Panc1 (cell line): ENCODE measurements around the gene VWC2L. TPM values are rescaled to one million over a fixed set of nuclear protein-coding genes. Genes with fewer than 3 reads are reported as not detected.

ENCODE experiments used
- ATAC-seq: fragments of 200-7000 bp; cut with Tn5 transposase; 2 replicates; pipeline ENCODE4 v1.9.1; 2020; ENCODE audit warnings: mild to moderate bottlenecking, moderate library complexity
- BruUV-seq: library from RNA; stranded (reverse); fragments of 400-500 nt; replicated peaks from 2 replicates; lab custom pipeline; 2021; lab: Mats Ljungman, UMichigan
- CTCF ChIA-PET: fragments of 300-600 bp; sonication (Branson Sonifier 250); formaldehyde crosslinking; loops from one replicate; lab custom pipeline; 2022; ENCODE audit warnings: antibody characterized with exemption; lab: Charles Lee
- POLR2A ChIA-PET: fragments of 300-600 bp; sonication (Branson Sonifier 250); formaldehyde crosslinking; loops from one replicate; lab custom pipeline; 2022; ENCODE audit warnings: antibody characterized with exemption; lab: Charles Lee
- DNase-seq: peaks from one replicate; pipeline ENCODE4 v3.0.0-alpha.2; 2010; ENCODE audit warnings: low read depth, low spot score
- H3K27ac ChIP-seq: 2 replicates; pipeline ENCODE4 v1.5.1; 2011; ENCODE audit warnings: mild to moderate bottlenecking, low read length, inconsistent platforms
- H3K27me3 ChIP-seq: fragments of 200-500 bp; sonication (Bioruptor generic); 2 replicates; pipeline ENCODE4 v1.6.0; 2014; ENCODE audit warnings: low read length, inconsistent platforms; ENCODE audit not compliant: control insufficient read depth, insufficient read depth
- H3K36me3 ChIP-seq: fragments of 200-500 bp; sonication (Bioruptor generic); 2 replicates; pipeline ENCODE4 v1.5.1; 2014; ENCODE audit warnings: inconsistent platforms, mild to moderate bottlenecking, low read length, moderate library complexity; ENCODE audit not compliant: control insufficient read depth, insufficient read depth
- H3K4me1 ChIP-seq: 2 replicates; pipeline ENCODE4 v1.5.1; 2011; ENCODE audit warnings: inconsistent platforms, mild to moderate bottlenecking, low read length, moderate library complexity; ENCODE audit not compliant: control insufficient read depth, insufficient read depth
- H3K4me3 ChIP-seq, 2 experiments: 2 replicates each; pipeline ENCODE4 v1.5.1; 2011 to 2012; ENCODE audit warnings: low read depth in 2 of 2, low read length in 2 of 2, mild to moderate bottlenecking in 2 of 2, inconsistent platforms in 1 of 2, moderate library complexity in 1 of 2
- H3K9me3 ChIP-seq: fragments of 200-500 bp; sonication (Bioruptor generic); 2 replicates; pipeline ENCODE4 v1.5.1; 2014; ENCODE audit warnings: low read depth, mild to moderate bottlenecking, inconsistent platforms, low read length, moderate library complexity; ENCODE audit not compliant: control insufficient read depth, insufficient read depth
- CTCF ChIP-seq: fragments of 450-650 bp; IDR thresholded peaks from 2 replicates; pipeline ENCODE4 v1.5.1; 2017; ENCODE audit warnings: mild to moderate bottlenecking
- POLR2AphosphoS5 ChIP-seq: IDR thresholded peaks from 2 replicates; pipeline ENCODE4 v1.6.1; 2012; ENCODE audit warnings: mild to moderate bottlenecking, low read depth, low read length, moderate library complexity
- REST ChIP-seq, 2 experiments: IDR thresholded peaks; 2 replicates each; pipeline ENCODE4 v1.6.1; 2011 to 2012; ENCODE audit warnings: low read depth in 2 of 2, control low read depth in 1 of 2, low read length in 1 of 2, mild to moderate bottlenecking in 1 of 2, moderate library complexity in 1 of 2; ENCODE audit not compliant: insufficient read depth in 1 of 2
- SIN3A ChIP-seq: IDR thresholded peaks from 2 replicates; pipeline ENCODE4 v1.6.1; 2012; ENCODE audit warnings: low read depth, mild to moderate bottlenecking, low read length, moderate library complexity, borderline replicate concordance; ENCODE audit not compliant: insufficient read depth
- TCF7L2 ChIP-seq: IDR thresholded peaks from 2 replicates; pipeline ENCODE4 v1.6.1; 2011; ENCODE audit warnings: mild to moderate bottlenecking, low read depth, low read length, inconsistent platforms
- in situ Hi-C: cut with HindIII; loops from 2 replicates; pipeline ENCODE4 v1.10.0; 2016; ENCODE audit warnings: low sequenced_read_pairs, low pct_unique_long_range_greater_than_20kb
- intact Hi-C: fragments of 100-400 bp; cut with micrococcal nuclease; formaldehyde crosslinking; loops from one replicate; pipeline ENCODE4 v1.10.0; 2022; ENCODE audit not compliant: unreplicated experiment
- total RNA-seq: library from RNA; stranded (reverse); gene quantifications from one replicate; pipeline ENCODE4 v1.2.1, GENCODE V29; 2021; ENCODE audit not compliant: unreplicated experiment

Gene VWC2L
- total RNA-seq, 1 experiment from 2014 or later: not detected

GRCh38 chr2:214549946-214550345 is 139.1 kb downstream of the VWC2L start:
- Histone ChIP-seq H3K4me1 (no peaks in the 10 kb centered on the region), H3K27me3 (no peaks in the 10 kb centered on the region), H3K4me3 (no peak overlapping the region), H3K36me3 (no peaks in the 10 kb centered on the region), H3K27ac (no peak overlapping the region), H3K9me3 (0 out of 2 replicates have a peak, but pooled peaks cover 3% of the 10 kb centered on the region)
- TF ChIP-seq POLR2AphosphoS5 (no peak), SIN3A (no peak), CTCF (no peak), REST (IDR thresholded peaks at IDR 0.05; ENCODE audit: insufficient read depth in 1 of 2, low read depth in 2 of 2, low read length in 1 of 2) (no peak), TCF7L2 (no peak)
- ATAC-seq: no peak
- ChIA-PET CTCF (no interaction called here), POLR2A (no interaction called here)
- in situ Hi-C loops (no loop called here), intact Hi-C loops (no loop called here)
- no TSS peak for BruUV-seq
- no peak for DNase-seq

- in situ Hi-C loops: no loop called here
- no peak for ATAC-seq
- TF ChIP-seq REST (IDR thresholded peaks at IDR 0.05; ENCODE audit: insufficient read depth in 1 of 2, low read depth in 2 of 2, low read length in 1 of 2): no peak
- no peak for TF ChIP-seq POLR2AphosphoS5
- no peak for TF ChIP-seq SIN3A
- no peak for TF ChIP-seq CTCF
- no peak for TF ChIP-seq TCF7L2
- H3K4me3 ChIP-seq: no peak overlapping the region
- no peaks in the 10 kb centered on the region for H3K36me3 ChIP-seq
- BruUV-seq: no TSS peak
- ChIA-PET POLR2A (interaction anchor here (0.6 kb wide), 1 partner anchor 114 kb away, joined by 7 read pairs; no protein-coding TSS in a partner anchor), CTCF (no interaction called here)
- no peak overlapping the region for H3K27ac ChIP-seq
- intact Hi-C loops: no loop called here
- H3K4me1 ChIP-seq: no peaks in the 10 kb centered on the region
- H3K27me3 ChIP-seq: no peaks in the 10 kb centered on the region
- H3K9me3 ChIP-seq: 0 out of 2 replicates have a peak, but pooled peaks cover 3% of the 10 kb centered on the region
- DNase-seq: no peak
Measured at GRCh38 chr2:214550786-214551185, 139.9 kb downstream of the VWC2L start.
